ENCODE results near the gene ADAMTS2. TPM values are rescaled to one million over a fixed set of nuclear protein-coding genes. Genes with fewer than 3 reads are reported as not detected.

The ADAMTS2 gene
- total RNA-seq, 5 donors from 2014 or later (not counting 1 experiment from before 2014, with no cell fraction given): 0.09 to 0.23 TPM; not detected in 3

DNA sequence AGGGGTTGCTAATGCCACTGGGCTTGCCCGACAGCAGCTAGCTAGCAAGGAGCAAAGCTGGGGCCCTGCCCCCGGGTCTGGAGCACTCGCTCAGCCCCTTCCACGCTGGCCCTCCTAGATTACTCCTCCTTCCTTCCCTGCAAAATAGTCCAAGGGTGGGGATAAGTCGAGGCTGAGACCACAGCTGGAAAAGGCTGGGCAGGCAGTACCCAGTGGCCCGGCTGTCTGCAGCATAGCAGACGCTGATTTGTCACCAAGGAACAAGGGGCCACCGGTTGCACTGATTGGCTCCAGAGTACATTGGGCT lies 73.9 kb downstream of the ADAMTS2 start:
- 89% methylated on average over 6 of the region's 8 CpGs for WGBS (ENCODE audit: insufficient coverage)
- Histone ChIP-seq H3K36me3 (ENCODE audit: control insufficient read depth in 2 of 2, extremely low read depth in 1 of 2, insufficient read depth in 1 of 2, low read length in 1 of 2) (no peaks in the 10 kb centered on the region), H3K4me1 (ENCODE audit: control insufficient read depth in 1 of 2, extremely low read depth in 1 of 2, insufficient read depth in 2 of 2, low read length in 2 of 2) (no peaks in the 10 kb centered on the region), H3K27ac (ENCODE audit: low read length) (no peak overlapping the region), H3K27me3 (replicated peaks in 1 of 2; ENCODE audit: control insufficient read depth in 2 of 2, extremely low read depth in 1 of 2, insufficient read depth in 2 of 2, low read length in 1 of 2) (peaks cover 0 to 24% of the 10 kb centered on the region in 2 experiments), H3K9me3 (no peaks in the 10 kb centered on the region), H3K4me3 (ENCODE audit: control insufficient read depth in 1 of 2, extremely low read depth in 1 of 2, low read length in 1 of 2) (no peak overlapping the region)
- CTCF ChIA-PET: no interaction called here
- Mint-ChIP-seq H3K9me3 (no peaks in the 10 kb centered on the region), H3K27me3 (no peaks in the 10 kb centered on the region), H3K27ac (no peak overlapping the region), H3K4me1 (no peaks in the 10 kb centered on the region), H3K36me3 (no peaks in the 10 kb centered on the region), H3K4me3 (no peak overlapping the region)
- POLR2A ChIA-PET: no interaction called here
- ATAC-seq (replicated peaks in 1 of 4): no peak
- DNase-seq: no peak

DNA sequence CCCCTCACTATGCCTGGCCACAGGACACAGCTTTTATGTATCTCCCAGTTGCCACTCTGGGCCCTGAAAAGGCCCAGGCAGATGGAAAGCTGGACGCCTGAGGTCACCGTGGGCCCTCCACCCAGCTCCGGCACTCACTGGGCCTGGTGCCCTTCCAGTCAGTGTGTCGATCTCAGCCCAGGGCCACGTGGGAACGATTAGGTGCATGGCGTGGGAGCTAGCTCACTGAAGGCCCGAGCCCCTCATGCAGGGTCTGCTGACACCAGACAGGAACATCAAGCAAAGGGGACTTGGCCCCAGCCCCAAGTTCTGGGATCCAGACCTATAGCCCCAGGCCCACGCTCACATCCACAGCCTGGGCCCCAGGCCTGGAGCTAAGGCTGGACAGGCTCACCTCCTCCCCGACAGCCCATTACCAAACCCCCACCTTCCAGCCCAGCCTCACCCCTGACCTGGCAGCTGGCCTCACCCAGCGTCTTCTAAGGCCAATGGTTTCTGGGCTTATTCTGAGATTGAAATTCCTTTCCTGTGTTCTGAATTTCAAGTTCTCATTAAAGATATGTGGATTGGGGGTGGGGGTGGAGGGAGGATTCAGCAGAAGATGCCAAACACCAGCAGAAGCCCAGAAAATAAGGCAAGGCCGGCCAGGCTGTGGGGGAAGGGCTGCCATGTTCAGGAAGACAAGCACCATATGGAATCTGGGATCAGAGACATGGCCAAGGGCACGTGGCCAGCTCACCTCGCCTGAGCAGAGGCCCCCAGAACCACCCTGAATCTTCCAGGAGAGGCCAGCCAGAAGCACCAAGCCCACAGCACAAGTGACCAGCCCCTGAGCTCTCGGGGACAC lies 74.5 kb downstream of the ADAMTS2 start:
- Histone ChIP-seq H3K27me3 (replicated peaks in 1 of 2; ENCODE audit: control insufficient read depth in 2 of 2, extremely low read depth in 1 of 2, insufficient read depth in 2 of 2, low read length in 1 of 2) (peaks cover 0 to 24% of the 10 kb centered on the region in 2 experiments), H3K36me3 (ENCODE audit: control insufficient read depth in 2 of 2, extremely low read depth in 1 of 2, insufficient read depth in 1 of 2, low read length in 1 of 2) (no peaks in the 10 kb centered on the region), H3K4me3 (ENCODE audit: control insufficient read depth in 1 of 2, extremely low read depth in 1 of 2, low read length in 1 of 2) (no peak overlapping the region), H3K4me1 (ENCODE audit: control insufficient read depth in 1 of 2, extremely low read depth in 1 of 2, insufficient read depth in 2 of 2, low read length in 2 of 2) (no peaks in the 10 kb centered on the region), H3K27ac (ENCODE audit: low read length) (no peak overlapping the region), H3K9me3 (no peaks in the 10 kb centered on the region)
- Mint-ChIP-seq H3K9me3 (no peaks in the 10 kb centered on the region), H3K27ac (no peak overlapping the region), H3K4me1 (no peaks in the 10 kb centered on the region), H3K36me3 (no peaks in the 10 kb centered on the region), H3K27me3 (peaks cover 0 to under 1% of the 10 kb centered on the region in 2 donors), H3K4me3 (no peak overlapping the region)
- 67% methylated on average over 13 of the region's 15 CpGs for WGBS (ENCODE audit: insufficient coverage)
- POLR2A ChIA-PET: no interaction called here
- ATAC-seq (replicated peaks in 1 of 4) (no peak), DNase-seq (peak in 1 of 35 experiments; percentile 10)
- CTCF ChIA-PET: no interaction called here

DNA sequence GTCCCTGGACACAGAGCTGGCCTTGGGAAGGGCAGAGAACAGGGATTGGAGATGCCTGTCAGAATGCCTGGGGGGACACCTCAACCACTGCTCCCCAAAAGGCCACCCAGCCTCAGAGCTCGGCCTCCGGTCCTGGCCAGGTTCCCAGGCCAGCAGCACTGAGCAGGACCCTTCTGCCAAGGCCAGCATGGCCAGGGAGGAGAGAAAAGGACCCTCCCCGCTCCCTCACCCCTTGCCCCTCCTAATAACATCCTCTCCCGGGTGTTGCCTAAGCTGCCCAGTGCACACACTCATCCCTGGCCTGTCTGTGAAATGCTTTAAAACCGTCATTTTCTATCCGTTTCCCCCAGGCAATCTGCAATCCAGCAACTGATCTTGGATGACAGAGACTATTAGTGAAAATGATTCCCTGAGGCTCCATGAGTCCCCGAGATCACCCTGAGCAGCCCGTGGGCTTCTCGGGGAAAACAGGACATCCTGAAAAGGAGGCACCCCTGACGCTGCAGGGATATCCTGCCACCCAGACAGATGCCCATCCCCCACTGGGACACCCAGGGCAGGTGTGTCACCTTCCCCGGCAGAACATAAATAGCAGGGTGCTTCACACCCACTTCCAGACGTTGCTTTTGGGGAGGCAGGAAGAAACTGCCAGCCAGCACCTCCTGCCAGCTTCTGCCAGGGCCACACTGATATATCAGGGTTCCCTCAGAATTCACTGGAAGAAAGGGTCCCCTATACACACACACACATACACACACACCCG lies 75.3 kb downstream of the ADAMTS2 start:
- CTCF ChIA-PET: no interaction called here
- no peak overlapping the region for H3K27ac Mint-ChIP-seq

GRCh38 chr5:179268966-179269693 lies 76.1 kb downstream of the ADAMTS2 start:
- H3K27me3 ChIP-seq (replicated peaks in 1 of 2; ENCODE audit: control insufficient read depth in 2 of 2, extremely low read depth in 1 of 2, insufficient read depth in 2 of 2, low read length in 1 of 2): peaks cover 0 to 32% of the 10 kb centered on the region in 2 experiments
- no peaks in the 10 kb centered on the region for H3K4me1 ChIP-seq (ENCODE audit: control insufficient read depth in 1 of 2, extremely low read depth in 1 of 2, insufficient read depth in 2 of 2, low read length in 2 of 2)
- Mint-ChIP-seq H3K36me3 (no peaks in the 10 kb centered on the region), H3K4me1 (no peaks in the 10 kb centered on the region), H3K9me3 (no peaks in the 10 kb centered on the region), H3K4me3 (no peak overlapping the region), H3K27me3 (peaks cover 0 to 2% of the 10 kb centered on the region in 2 donors), H3K27ac (no peak overlapping the region)
- ChIA-PET POLR2A (no interaction called here), CTCF (no interaction called here)
- no peak overlapping the region for H3K27ac ChIP-seq (ENCODE audit: low read length)
- no peaks in the 10 kb centered on the region for H3K36me3 ChIP-seq (ENCODE audit: control insufficient read depth in 2 of 2, extremely low read depth in 1 of 2, insufficient read depth in 1 of 2, low read length in 1 of 2)
- 90% methylated on average over 7 of the region's 12 CpGs for WGBS (ENCODE audit: insufficient coverage)
- ATAC-seq (replicated peaks in 1 of 4): no peak
- DNase-seq: peak in 1 of 35 experiments; percentile 14
- no peaks in the 10 kb centered on the region for H3K9me3 ChIP-seq
- H3K4me3 ChIP-seq (ENCODE audit: control insufficient read depth in 1 of 2, extremely low read depth in 1 of 2, low read length in 1 of 2): no peak overlapping the region

More for the DNA sequence above, 75.3 kb downstream of the ADAMTS2 start:
- no peaks in the 10 kb centered on the region for H3K4me1 Mint-ChIP-seq
- no peaks in the 10 kb centered on the region for H3K36me3 Mint-ChIP-seq
- no peaks in the 10 kb centered on the region for H3K9me3 Mint-ChIP-seq
- POLR2A ChIA-PET: no interaction called here
- H3K4me1 ChIP-seq (ENCODE audit: control insufficient read depth in 1 of 2, extremely low read depth in 1 of 2, insufficient read depth in 2 of 2, low read length in 2 of 2): no peaks in the 10 kb centered on the region
- DNase-seq (peak in 1 of 35 experiments; percentile 4), ATAC-seq (replicated peaks in 1 of 4) (no peak)
- H3K27ac ChIP-seq (ENCODE audit: low read length): no peak overlapping the region
- H3K36me3 ChIP-seq (ENCODE audit: control insufficient read depth in 2 of 2, extremely low read depth in 1 of 2, insufficient read depth in 1 of 2, low read length in 1 of 2): no peaks in the 10 kb centered on the region
- H3K27me3 Mint-ChIP-seq: peaks cover 0 to 2% of the 10 kb centered on the region in 2 donors
- 84% methylated on average over 9 of the region's 13 CpGs for WGBS (ENCODE audit: insufficient coverage)
- H3K4me3 Mint-ChIP-seq: no peak overlapping the region
- no peak overlapping the region for H3K4me3 ChIP-seq (ENCODE audit: control insufficient read depth in 1 of 2, extremely low read depth in 1 of 2, low read length in 1 of 2)
- no peaks in the 10 kb centered on the region for H3K9me3 ChIP-seq
- peaks cover 0 to 30% of the 10 kb centered on the region in 2 experiments for H3K27me3 ChIP-seq (replicated peaks in 1 of 2; ENCODE audit: control insufficient read depth in 2 of 2, extremely low read depth in 1 of 2, insufficient read depth in 2 of 2, low read length in 1 of 2)

DNA sequence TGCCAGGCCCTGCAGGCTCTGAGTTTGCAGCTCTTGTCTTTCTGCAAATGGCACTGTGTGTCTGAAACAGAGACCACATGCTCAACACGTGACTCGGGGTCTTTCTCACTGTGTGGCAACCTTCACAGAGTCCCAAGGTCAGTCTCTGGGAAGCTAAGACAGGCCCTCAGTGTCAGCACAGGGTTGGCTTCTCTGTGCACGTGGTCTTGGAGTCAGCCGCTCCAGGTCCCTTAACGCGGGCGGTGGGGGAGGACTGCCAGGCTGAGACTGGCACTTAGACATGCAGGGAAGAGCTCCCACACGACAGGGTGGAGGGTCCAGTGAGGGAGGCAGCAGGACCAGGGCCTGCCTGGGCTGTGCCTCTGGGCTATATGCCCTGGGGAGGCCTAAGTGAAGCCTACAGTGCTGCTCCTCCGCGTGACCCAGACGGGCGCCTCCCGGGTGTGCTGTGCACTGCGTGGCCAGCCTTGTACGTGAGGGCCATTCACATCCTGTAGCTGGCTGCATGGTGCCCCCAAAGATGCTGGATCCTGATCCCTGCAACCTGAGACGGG lies 76.8 kb downstream of the ADAMTS2 start:
- Histone ChIP-seq H3K36me3 (ENCODE audit: control insufficient read depth in 2 of 2, extremely low read depth in 1 of 2, insufficient read depth in 1 of 2, low read length in 1 of 2) (no peaks in the 10 kb centered on the region), H3K4me3 (ENCODE audit: control insufficient read depth in 1 of 2, extremely low read depth in 1 of 2, low read length in 1 of 2) (no peak overlapping the region), H3K4me1 (ENCODE audit: control insufficient read depth in 1 of 2, extremely low read depth in 1 of 2, insufficient read depth in 2 of 2, low read length in 2 of 2) (no peaks in the 10 kb centered on the region), H3K9me3 (no peaks in the 10 kb centered on the region), H3K27me3 (replicated peaks in 1 of 2; ENCODE audit: control insufficient read depth in 2 of 2, extremely low read depth in 1 of 2, insufficient read depth in 2 of 2, low read length in 1 of 2) (peaks cover 0 to 31% of the 10 kb centered on the region in 2 experiments), H3K27ac (ENCODE audit: low read length) (no peak overlapping the region)
- POLR2A ChIA-PET: no interaction called here
- H3K4me1 Mint-ChIP-seq: no peaks in the 10 kb centered on the region
- 78% methylated on average over 15 of the region's 16 CpGs for WGBS (ENCODE audit: insufficient coverage)
- peak in 1 of 35 experiments; percentile 22 for DNase-seq
- no peaks in the 10 kb centered on the region for H3K9me3 Mint-ChIP-seq
- no peak overlapping the region for H3K27ac Mint-ChIP-seq
- H3K27me3 Mint-ChIP-seq: peaks cover 0 to 2% of the 10 kb centered on the region in 2 donors
- H3K36me3 Mint-ChIP-seq: no peaks in the 10 kb centered on the region
- ATAC-seq (replicated peaks in 1 of 4): no peak
- CTCF ChIA-PET: no interaction called here
- no peak overlapping the region for H3K4me3 Mint-ChIP-seq

- H3K36me3 Mint-ChIP-seq: no peaks in the 10 kb centered on the region
- 91% methylated on average over 5 of the region's 10 CpGs for whole genome bisulfite sequencing (ENCODE audit: insufficient coverage)
- Histone ChIP-seq H3K27me3 (replicated peaks in 1 of 2; ENCODE audit: control insufficient read depth in 2 of 2, extremely low read depth in 1 of 2, insufficient read depth in 2 of 2, low read length in 1 of 2) (peaks cover 0 to 28% of the 10 kb centered on the region in 2 experiments), H3K4me3 (ENCODE audit: control insufficient read depth in 1 of 2, extremely low read depth in 1 of 2, low read length in 1 of 2) (no peak overlapping the region), H3K27ac (ENCODE audit: low read length) (no peak overlapping the region), H3K9me3 (no peaks in the 10 kb centered on the region), H3K36me3 (ENCODE audit: control insufficient read depth in 2 of 2, extremely low read depth in 1 of 2, insufficient read depth in 1 of 2, low read length in 1 of 2) (no peaks in the 10 kb centered on the region), H3K4me1 (ENCODE audit: control insufficient read depth in 1 of 2, extremely low read depth in 1 of 2, insufficient read depth in 2 of 2, low read length in 2 of 2) (no peaks in the 10 kb centered on the region)
- H3K27ac Mint-ChIP-seq: no peak overlapping the region
- POLR2A ChIA-PET: no interaction called here
- CTCF ChIA-PET: no interaction called here
- DNase-seq (peak in 1 of 35 experiments; percentile 19), ATAC-seq (replicated peaks in 1 of 4) (no peak)
- peaks cover 0 to 2% of the 10 kb centered on the region in 2 donors for H3K27me3 Mint-ChIP-seq
- H3K4me3 Mint-ChIP-seq: no peak overlapping the region
- no peaks in the 10 kb centered on the region for H3K9me3 Mint-ChIP-seq
- H3K4me1 Mint-ChIP-seq: no peaks in the 10 kb centered on the region
Measured at GRCh38 chr5:179267671-179268083, 77.6 kb downstream of the ADAMTS2 start.

All from T-cell (primary cell).